ENCODE data around the gene MREG.
"Not testable (repeated sequence)": the region's sequence is repeated elsewhere in the genome, so short reads cannot be mapped to it uniquely, and the experiment has no call there.

The MREG gene

GRCh38 chr2:215969131-215969841 lies 44.1 kb downstream of the MREG start:
- no peak for DNase-seq
- intact Hi-C loops (cut with DNase I) = no loop called here

GRCh38 chr2:215968499-215968898 lies 44.9 kb downstream of the MREG start:
- intact Hi-C loops (cut with DNase I) = no loop called here
- no peak for DNase-seq

DNA sequence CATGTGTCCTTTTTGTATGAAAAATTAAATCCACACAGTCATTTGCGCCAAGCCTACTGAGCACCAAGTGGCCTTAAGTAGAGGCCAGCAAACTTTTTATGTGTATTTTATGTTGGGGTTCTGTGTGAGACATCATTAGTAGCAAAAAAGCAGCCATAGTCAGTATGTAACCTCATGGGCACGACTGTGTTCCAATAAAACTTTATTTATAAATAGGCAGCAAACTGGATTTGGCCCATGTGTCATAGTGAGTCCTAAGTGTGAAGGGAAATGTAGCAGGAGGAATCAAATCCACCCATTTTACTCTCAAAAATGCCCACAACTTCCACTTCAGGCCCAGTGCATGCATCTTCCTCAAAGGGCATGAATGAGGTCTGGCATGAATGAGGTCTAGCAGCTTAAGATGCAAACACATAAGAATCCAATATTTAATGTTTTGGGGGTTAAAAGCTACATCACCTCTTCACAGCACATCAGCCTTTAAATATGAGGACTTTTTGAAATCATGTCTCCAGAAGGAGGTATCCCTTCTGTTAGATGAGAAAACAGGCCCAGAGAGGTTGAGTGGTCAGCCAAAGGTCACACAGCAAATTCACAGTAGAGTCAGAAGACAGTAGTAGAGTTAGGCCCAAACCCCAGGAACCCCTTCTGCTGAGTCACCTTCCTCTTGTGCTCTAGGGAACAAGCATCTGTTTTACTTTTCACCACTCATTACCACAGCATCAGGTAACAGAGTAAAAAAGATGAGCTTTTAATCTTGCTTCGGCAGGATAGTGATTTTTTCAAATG lies 45.6 kb downstream of the MREG start:
- no peak for DNase-seq
- intact Hi-C loops (cut with DNase I) = no loop called here

DNA sequence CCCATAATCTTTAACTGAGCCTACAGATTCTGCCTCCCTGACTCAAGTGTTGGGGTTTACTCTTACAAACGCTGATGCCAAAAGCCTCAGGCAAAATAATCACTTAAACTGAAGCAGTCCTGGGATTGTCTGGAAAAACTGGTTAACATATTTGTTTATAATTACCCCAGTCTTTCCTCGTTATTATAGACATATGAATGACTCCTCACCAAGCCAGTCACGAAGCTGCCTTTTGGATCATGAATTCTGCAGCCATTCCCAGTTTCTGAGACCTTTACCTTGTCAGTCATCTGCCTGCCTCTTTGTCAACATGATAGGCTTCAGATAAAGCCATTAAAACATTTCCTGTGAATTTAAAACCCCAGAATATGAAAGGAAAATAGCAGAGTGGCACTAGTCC lies 46.4 kb downstream of the MREG start:
- DNase-seq = no peak
- intact Hi-C loops (cut with DNase I) = no loop called here

GRCh38 chr2:215966274-215966673 lies 47.1 kb downstream of the MREG start:
- intact Hi-C loops (cut with DNase I) = no loop called here
- no peak for DNase-seq

DNA sequence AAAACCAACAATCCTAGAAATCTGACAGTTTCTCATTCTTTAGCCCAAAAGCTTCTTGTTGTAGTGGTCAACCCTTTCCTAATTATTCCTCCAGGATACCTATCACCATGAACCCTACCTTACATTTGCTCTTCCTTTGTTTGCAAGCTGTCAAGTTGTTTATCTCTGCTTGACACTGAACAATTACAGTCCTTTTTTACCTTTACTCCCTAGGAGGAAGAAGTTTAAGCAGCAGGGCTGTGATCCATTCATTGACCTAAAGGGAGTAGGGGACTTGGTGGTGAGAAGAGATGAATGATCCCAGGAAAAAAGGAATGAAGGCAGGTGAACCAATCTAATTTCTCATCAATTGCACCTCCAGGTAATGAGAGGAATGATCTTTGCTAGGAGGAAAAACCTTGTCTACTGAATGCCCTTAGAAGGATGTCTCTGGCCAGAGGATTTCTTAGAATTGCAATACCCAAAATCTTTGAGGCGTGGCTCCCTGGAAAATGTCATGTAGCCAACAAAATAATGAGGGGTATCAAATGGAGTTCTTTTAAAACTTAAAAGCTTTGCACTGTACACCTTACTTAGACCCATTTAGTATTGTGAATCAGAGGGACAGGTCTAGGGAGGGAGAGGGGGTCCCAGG lies 47.7 kb downstream of the MREG start:
- intact Hi-C loops (cut with DNase I) = no loop called here
- DNase-seq = no peak

- peak in 1 of 42 donors; percentile 44 for DNase-seq
- intact Hi-C loops (cut with DNase I) = no loop called here
Measured at GRCh38 chr2:215961981-215962380, 51.4 kb downstream of the MREG start.

- DNase-seq = no peak
- intact Hi-C loops (cut with DNase I) = no loop called here
Measured at GRCh38 chr2:215958257-215958656, 55.1 kb downstream of the MREG start.

- DNase-seq; intact Hi-C loops (cut with DNase I): not testable (repeated sequence)
Measured at GRCh38 chr2:215957354-215958122, 55.8 kb downstream of the MREG start.

GRCh38 chr2:215952860-215953637 lies 60.3 kb downstream of the MREG start:
- intact Hi-C loops (cut with DNase I) = no loop called here
- DNase-seq = no peak

- no peak for DNase-seq
- intact Hi-C loops (cut with DNase I) = no loop called here
Measured at GRCh38 chr2:215951558-215951957, 61.8 kb downstream of the MREG start.

- peak in 1 of 42 donors; percentile 8 for DNase-seq
- intact Hi-C loops (cut with DNase I) = no loop called here
Measured at GRCh38 chr2:215949991-215950404, 63.4 kb downstream of the MREG start.

DNA sequence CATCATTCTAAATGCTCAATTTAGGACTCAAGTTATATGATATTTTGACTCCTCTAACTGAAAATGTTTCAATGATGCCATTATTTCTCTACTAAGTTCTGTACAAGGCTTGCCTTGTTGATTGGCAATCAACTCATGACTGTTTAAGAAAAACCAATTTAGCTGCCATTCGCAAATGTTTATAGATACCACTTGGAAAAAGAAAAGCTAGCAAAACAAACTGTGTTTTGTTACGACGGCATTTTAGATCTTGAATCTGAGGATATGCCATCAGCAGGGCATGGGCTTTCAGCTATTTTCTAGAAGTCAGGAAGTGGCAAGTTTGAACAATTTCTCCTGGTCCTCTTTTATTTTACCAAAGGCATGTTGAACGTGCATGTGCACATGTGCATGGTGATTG lies 65.3 kb downstream of the MREG start:
- intact Hi-C loops (cut with DNase I) = no loop called here
- no peak for DNase-seq

GRCh38 chr2:215946586-215946985 lies 66.8 kb downstream of the MREG start:
- DNase-seq = no peak
- intact Hi-C loops (cut with DNase I) = no loop called here

GRCh38 chr2:215942194-215942593 lies 71.2 kb downstream of the MREG start:
- intact Hi-C loops (cut with DNase I) = no loop called here
- no peak for DNase-seq

DNA sequence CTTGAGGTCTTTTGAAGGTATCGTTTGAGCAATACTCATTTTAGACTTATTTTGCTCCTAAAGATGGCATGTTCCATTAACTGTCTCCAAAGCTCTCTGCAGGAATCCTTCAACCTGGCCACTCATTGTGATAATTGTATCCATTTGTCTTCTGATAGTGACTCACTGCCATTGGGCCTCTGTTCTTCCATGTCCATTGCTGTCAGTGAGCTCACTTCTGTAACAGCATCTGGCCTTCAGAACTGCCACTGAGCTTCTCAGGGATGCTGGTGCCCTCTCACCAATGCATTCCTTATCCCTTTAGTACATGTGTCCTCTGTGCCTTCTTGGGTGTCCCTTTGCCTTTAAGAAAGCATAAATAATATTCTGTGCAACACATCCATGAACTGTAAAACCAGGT lies 71.6 kb downstream of the MREG start:
- DNase-seq = no peak
- intact Hi-C loops (cut with DNase I) = no loop called here

DNA sequence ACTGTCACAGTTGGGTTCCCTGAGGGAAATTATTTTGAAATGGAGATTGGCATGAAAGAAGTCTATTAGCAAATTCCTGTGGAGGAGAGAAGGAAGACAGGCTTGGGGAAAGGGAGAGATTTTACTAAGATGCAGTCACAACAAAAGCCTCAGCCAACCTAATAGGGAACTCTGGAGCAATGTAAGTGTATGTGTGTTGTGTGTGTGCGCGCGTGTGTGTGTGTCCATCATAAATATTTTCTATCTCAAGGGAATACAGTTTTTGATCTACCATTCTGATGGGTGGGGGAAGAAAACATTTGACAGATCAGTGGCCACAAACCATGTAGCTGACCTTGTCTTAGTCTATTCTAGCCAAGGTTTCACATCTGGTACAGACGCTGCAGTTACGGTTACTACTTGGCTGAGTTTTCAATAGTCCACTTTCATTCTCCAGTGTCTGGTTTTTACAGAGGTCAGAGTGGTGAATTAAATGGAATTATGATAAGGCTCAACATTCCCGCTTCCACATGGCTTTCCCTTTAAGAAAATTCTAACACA lies 72.6 kb downstream of the MREG start:
- intact Hi-C loops (cut with DNase I) = no loop called here
- DNase-seq = no peak

DNA sequence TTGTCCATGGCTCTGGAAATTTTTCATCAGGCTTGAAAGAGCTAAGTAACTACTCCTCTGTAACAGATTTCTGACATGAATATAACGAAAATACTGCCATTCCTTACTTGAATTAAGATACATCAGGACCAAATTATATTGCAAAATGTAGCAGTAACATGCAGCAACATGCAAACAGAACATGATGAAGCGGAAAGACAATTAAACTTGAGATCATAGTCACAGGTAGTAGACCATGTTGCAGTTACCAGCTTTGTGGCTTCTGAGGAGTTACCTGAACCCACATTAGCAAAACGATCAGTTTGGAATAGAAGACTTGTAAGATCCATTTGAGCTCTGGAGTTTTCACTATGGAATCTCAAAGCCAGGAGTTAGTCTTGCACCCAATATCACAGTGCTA lies 76.2 kb downstream of the MREG start:
- intact Hi-C loops (cut with DNase I) = no loop called here
- no peak for DNase-seq

GRCh38 chr2:215933151-215933550 lies 80.2 kb downstream of the MREG start:
- intact Hi-C loops (cut with DNase I) = no loop called here

More at GRCh38 chr2:215933151-215933550, 80.2 kb downstream of the MREG start:
- no peak for DNase-seq

Data from head of caudate nucleus (tissue), 42 donors.